Liver (tissue), 2 donors: ENCODE results near the gene OOSP4A.

Experiments used
- HNF4G ChIP-seq: IDR thresholded peaks from 2 replicates; pipeline ENCODE4 v1.6.1; 2016; ENCODE audit warnings: antibody characterized with exemption
- JUND ChIP-seq, 2 donors: IDR thresholded peaks; 2 replicates each; pipeline ENCODE4 v1.6.1; 2016; ENCODE audit warnings: antibody characterized with exemption in 2 of 2
- donor health status: healthy.

DNA sequence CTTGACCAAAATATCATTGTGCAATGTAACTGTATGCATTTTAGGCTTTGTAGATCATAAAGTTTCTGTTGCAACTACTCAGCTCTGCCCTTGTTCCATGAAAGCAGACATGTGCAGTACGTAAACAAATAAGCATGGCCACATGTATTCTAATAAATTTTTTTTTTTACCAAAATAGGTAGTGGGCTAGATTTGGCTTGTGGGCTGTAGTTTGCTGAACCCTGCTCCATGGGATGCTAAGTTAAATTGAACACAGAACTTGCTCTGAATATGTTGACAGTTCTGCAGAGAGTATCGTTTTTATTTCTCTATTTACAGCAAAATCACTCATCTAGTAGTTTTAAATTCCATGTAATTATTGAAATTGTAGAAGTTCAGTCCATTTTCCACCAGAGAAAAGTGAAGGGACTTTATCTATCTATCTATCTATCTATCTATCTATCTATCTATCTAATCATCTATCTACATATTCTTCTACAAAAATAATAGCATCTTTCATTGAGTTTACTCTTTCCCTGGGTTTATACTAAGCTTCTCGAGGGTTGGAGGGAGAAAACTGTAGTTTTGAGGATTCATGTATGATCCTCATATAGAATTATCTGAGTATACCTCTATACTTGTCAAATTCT is 9.5 kb upstream of the OOSP4A start:
- no peak for TF ChIP-seq HNF4G
- TF ChIP-seq JUND (IDR thresholded peaks at IDR 0.05), result no peak
